GM23338 (cell line): Measurements from ENCODE around the gene MRO. TPM values are rescaled to one million over a fixed set of nuclear protein-coding genes. Genes with fewer than 3 reads are reported as not detected.

Experiments used
- ATAC-seq: fragments of 200-7000 bp; cut with Tn5 transposase; 3 replicates; pipeline ENCODE4 v1.9.1; 2020
- DNase-seq: peaks from one replicate; pipeline ENCODE4 v3.0.0-alpha.2; 2015; ENCODE audit warnings: low spot score
- H2AFZ ChIP-seq: fragments of 200-600 bp; sonication (generic); 2 replicates; pipeline ENCODE4 v1.8.0; 2016; ENCODE audit warnings: antibody characterized with exemption, mild to moderate bottlenecking, moderate library complexity
- H3F3A ChIP-seq: fragments of 200-600 bp; sonication (generic); replicated peaks from 2 replicates; pipeline ENCODE4 v1.8.0; 2017; ENCODE audit warnings: antibody characterized with exemption, mixed run types, low read depth
- H3K27ac ChIP-seq: fragments of 200-600 bp; sonication (generic); 2 replicates; pipeline ENCODE4 v1.6.1; 2016; ENCODE audit warnings: low read depth
- H3K27me3 ChIP-seq: fragments of 200-600 bp; sonication (generic); 2 replicates; pipeline ENCODE4 v1.8.0; 2016; ENCODE audit warnings: mild to moderate bottlenecking, mixed run types, moderate library complexity; ENCODE audit not compliant: insufficient read depth
- H3K36me3 ChIP-seq: fragments of 200-600 bp; sonication (generic); 2 replicates; pipeline ENCODE4 v1.8.0; 2016; ENCODE audit warnings: mild to moderate bottlenecking; ENCODE audit not compliant: insufficient read depth
- H3K4me1 ChIP-seq: fragments of 200-600 bp; sonication (generic); 2 replicates; pipeline ENCODE4 v1.8.0; 2016; ENCODE audit warnings: mild to moderate bottlenecking, moderate library complexity; ENCODE audit not compliant: insufficient read depth
- H3K4me2 ChIP-seq: fragments of 200-600 bp; sonication (generic); 2 replicates; pipeline ENCODE4 v1.7.1; 2017; ENCODE audit warnings: mixed run types
- H3K4me3 ChIP-seq: fragments of 200-600 bp; sonication (generic); 2 replicates; pipeline ENCODE4 v1.6.1; 2016; ENCODE audit warnings: mixed run types
- H3K79me2 ChIP-seq: fragments of 200-600 bp; sonication (generic); replicated peaks from 2 replicates; pipeline ENCODE4 v1.8.0; 2017; ENCODE audit warnings: mild to moderate bottlenecking; ENCODE audit not compliant: insufficient read depth
- H3K9me2 ChIP-seq: fragments of 200-600 bp; sonication (generic); 2 replicates; pipeline ENCODE4 v1.8.0; 2017; ENCODE audit not compliant: insufficient read depth
- H4K20me1 ChIP-seq: fragments of 200-600 bp; sonication (generic); replicated peaks from 2 replicates; pipeline ENCODE4 v1.8.0; 2017; ENCODE audit warnings: mild to moderate bottlenecking; ENCODE audit not compliant: insufficient read depth
- H3K27ac Mint-ChIP-seq: 2 replicates; pipeline ENCODE4 v1.8.0; 2020; ENCODE audit warnings: inconsistent platforms, mild to moderate bottlenecking, moderate library complexity, mixed read lengths
- H3K27me3 Mint-ChIP-seq: 3 replicates; pipeline ENCODE4 v1.8.0; 2022; ENCODE audit warnings: low read depth, mild to moderate bottlenecking, moderate library complexity, mixed read lengths, inconsistent platforms; ENCODE audit not compliant: insufficient read depth, poor library complexity
- H3K36me3 Mint-ChIP-seq: 3 replicates; pipeline ENCODE4 v1.8.0; 2021; ENCODE audit warnings: low read depth, mild to moderate bottlenecking, inconsistent platforms, moderate library complexity, mixed read lengths
- H3K4me1 Mint-ChIP-seq: 3 replicates; pipeline ENCODE4 v1.8.0; 2020; ENCODE audit warnings: mild to moderate bottlenecking, inconsistent platforms, mixed read lengths
- H3K4me3 Mint-ChIP-seq: 3 replicates; pipeline ENCODE4 v1.8.0; 2021; ENCODE audit warnings: moderate library complexity, mild to moderate bottlenecking, inconsistent platforms, mixed read lengths
- H3K9me3 Mint-ChIP-seq: 3 replicates; pipeline ENCODE4 v1.8.0; 2020; ENCODE audit warnings: moderate library complexity, mild to moderate bottlenecking, inconsistent platforms, mixed read lengths
- CTCF ChIP-seq, 2 experiments: fragments of 200-600 bp in 1 of 2; sonication (generic) in 1 of 2; conservative IDR thresholded peaks; 2 replicates each; pipeline versions ENCODE4 v1.5.1 to v1.6.1; 2016 to 2017; ENCODE audit warnings: antibody characterized with exemption in 2 of 2, low read depth in 2 of 2, mild to moderate bottlenecking in 2 of 2, moderate library complexity in 1 of 2
- ETS1 ChIP-seq: IDR thresholded peaks from 2 replicates; pipeline ENCODE4 v1.6.1; 2016; ENCODE audit warnings: antibody characterized with exemption
- EZH2 ChIP-seq: fragments of 200-600 bp; sonication (generic); IDR thresholded peaks from one replicate; pipeline ENCODE4 v1.8.0; 2017; ENCODE audit warnings: antibody characterized with exemption, mild to moderate bottlenecking, low read depth; ENCODE audit not compliant: unreplicated experiment
- EZH2phosphoT487 ChIP-seq: fragments of 200-600 bp; sonication (generic); IDR thresholded peaks from one replicate; pipeline ENCODE4 v1.8.1; 2018; ENCODE audit warnings: antibody characterized with exemption; ENCODE audit not compliant: unreplicated experiment
- JUNB ChIP-seq: IDR thresholded peaks from one replicate; pipeline ENCODE4 v1.6.1; 2016; ENCODE audit warnings: antibody characterized with exemption; ENCODE audit not compliant: unreplicated experiment
- NANOG ChIP-seq: IDR thresholded peaks from 2 replicates; pipeline ENCODE4 v1.6.1; 2016; ENCODE audit warnings: antibody characterized with exemption, borderline replicate concordance
- POLR2AphosphoS5 ChIP-seq: IDR thresholded peaks from 2 replicates; pipeline ENCODE4 v1.6.1; 2016; ENCODE audit warnings: antibody characterized with exemption, low read depth
- REST ChIP-seq: IDR thresholded peaks from one replicate; pipeline ENCODE4 v1.6.1; 2018; ENCODE audit warnings: antibody characterized with exemption; ENCODE audit not compliant: unreplicated experiment
- STAT1 ChIP-seq: IDR thresholded peaks from one replicate; pipeline ENCODE4 v1.6.1; 2016; ENCODE audit warnings: antibody characterized with exemption; ENCODE audit not compliant: unreplicated experiment
- ZNF114 ChIP-seq: fragments of 250-450 bp; sonication (Bioruptor Pico); IDR thresholded peaks from 2 replicates; pipeline ENCODE4 v1.5.0; 2020; ENCODE audit warnings: mild to moderate bottlenecking, moderate library complexity
- ZNF331 ChIP-seq: fragments of 250-450 bp; sonication (Bioruptor Pico); IDR thresholded peaks from 2 replicates; pipeline ENCODE4 v1.5.0; 2020; ENCODE audit warnings: low read depth, mild to moderate bottlenecking, moderate library complexity
- ZNF462 ChIP-seq: fragments of 250-450 bp; sonication (Bioruptor Pico); IDR thresholded peaks from 2 replicates; pipeline ENCODE4 v1.5.0; 2020; ENCODE audit warnings: mild to moderate bottlenecking, moderate library complexity
- polyA plus RNA-seq: library from polyadenylated mRNA; unstranded; fragments of >200 nt; fragmentation: Nextera tagmentation; extraction: Ambion mirVana; gene quantifications from 2 replicates; pipeline ENCODE4 v1.2.1, GENCODE V29; 2016
- total RNA-seq: library from RNA; depleted of rRNA; stranded (reverse); fragments of >200 nt; shearing (Covaris generic); gene quantifications from 2 replicates; pipeline ENCODE4 v1.2.3, GENCODE V29; 2014

MRO gene
- total and polyA plus RNA-seq, 2 experiments from 2014 or later: 0.78 to 0.80 TPM

GRCh38 chr18:50826027-50826426, 6.2 kb upstream of the MRO start:
- Histone ChIP-seq H3K79me2 (no peaks in the 10 kb centered on the region), H3K4me1 (peaks cover 11% of the 10 kb centered on the region), H4K20me1 (no peaks in the 10 kb centered on the region), H3K27me3 (no peaks in the 10 kb centered on the region), H3K9me2 (peaks cover 3% of the 10 kb centered on the region; the same call in 1 of the 2 replicates), H3K4me2 (no peak overlapping the region; the same call in 1 of the 2 replicates), H3K36me3 (no peaks in the 10 kb centered on the region), H3F3A (no peaks in the 10 kb centered on the region), H3K27ac (no peak overlapping the region), H2AFZ (peak overlapping the region; percentile 91; the same call in 1 of the 2 replicates), H3K4me3 (no peak overlapping the region)
- no peak overlapping the region for H3K4me3 Mint-ChIP-seq
- H3K36me3 Mint-ChIP-seq: no peaks in the 10 kb centered on the region
- no peaks in the 10 kb centered on the region for H3K9me3 Mint-ChIP-seq
- no peak overlapping the region for H3K27ac Mint-ChIP-seq
- no peak for TF ChIP-seq POLR2AphosphoS5
- TF ChIP-seq ZNF114 (CRISPR knock-in tag): no peak
- TF ChIP-seq ZNF331 (CRISPR knock-in tag): no peak
- TF ChIP-seq CTCF (conservative IDR thresholded peaks at IDR 0.05; ENCODE audit: low read depth in 2 of 2): no peak
- no peak for TF ChIP-seq EZH2
- TF ChIP-seq JUNB: no peak
- TF ChIP-seq STAT1: no peak
- no peak for TF ChIP-seq NANOG
- no peak for TF ChIP-seq REST
- no peak for TF ChIP-seq EZH2phosphoT487
- no peak for TF ChIP-seq ETS1
- TF ChIP-seq ZNF462 (CRISPR knock-in tag): no peak
- peaks cover under 1% of the 10 kb centered on the region for H3K4me1 Mint-ChIP-seq
- H3K27me3 Mint-ChIP-seq: no peaks in the 10 kb centered on the region
- DNase-seq: no peak
- no peak for ATAC-seq
